HG02798 (cell line): Measurements from ENCODE around the gene FEM1C.

ENCODE experiments used
- ATAC-seq: cut with Tn5 transposase; IDR thresholded peaks from one replicate; pipeline ENCODE4 v1.9.1; 2021; ENCODE audit warnings: mild to moderate bottlenecking; ENCODE audit not compliant: unreplicated experiment, poor library complexity

FEM1C gene

GRCh38 chr5:115544436-115545350 is at the start of gene FEM1C:
Gene FEM1C (minus strand): TSS chr5:115544775. CDS start chr5:115543493, 1,282 bp downstream.
- ATAC-seq, result peak; percentile 97

GRCh38 chr5:115589043-115589442 is 44.5 kb upstream of the FEM1C start:
- no peak for ATAC-seq

GRCh38 chr5:115588640-115589039 is 44.1 kb upstream of the FEM1C start:
- ATAC-seq, result no peak

- ATAC-seq, result no peak
Observed at GRCh38 chr5:115586525-115587146, 42.1 kb upstream of the FEM1C start.

- ATAC-seq, result no peak
Observed at GRCh38 chr5:115585265-115585664, 40.7 kb upstream of the FEM1C start.

GRCh38 chr5:115584501-115584900 is 39.9 kb upstream of the FEM1C start:
- no peak for ATAC-seq

GRCh38 chr5:115583474-115583873 is 38.9 kb upstream of the FEM1C start:
- no peak for ATAC-seq

- no peak for ATAC-seq
Observed at GRCh38 chr5:115580941-115581340, 36.4 kb upstream of the FEM1C start.

GRCh38 chr5:115579747-115580173 is 35.2 kb upstream of the FEM1C start:
- ATAC-seq, result peak; percentile 58

- no peak for ATAC-seq
Observed at GRCh38 chr5:115579216-115579615, 34.6 kb upstream of the FEM1C start.

GRCh38 chr5:115578657-115579056 is 34.1 kb upstream of the FEM1C start:
- ATAC-seq, result peak; percentile 63

- ATAC-seq, result peak; percentile 26
Observed at GRCh38 chr5:115577741-115578140, 33.2 kb upstream of the FEM1C start.

- ATAC-seq, result no peak
Observed at GRCh38 chr5:115577329-115577728, 32.8 kb upstream of the FEM1C start.

GRCh38 chr5:115575167-115576070 is 30.8 kb upstream of the FEM1C start:
- ATAC-seq, result peak; percentile 42

GRCh38 chr5:115573133-115573532 is 28.6 kb upstream of the FEM1C start:
- ATAC-seq, result no peak

- ATAC-seq, result no peak
Observed at GRCh38 chr5:115571441-115571878, 26.9 kb upstream of the FEM1C start.

- ATAC-seq, result no peak
Observed at GRCh38 chr5:115568668-115569067, 24.1 kb upstream of the FEM1C start.

GRCh38 chr5:115565233-115565632 is 20.7 kb upstream of the FEM1C start:
- no peak for ATAC-seq

GRCh38 chr5:115561176-115561575 is 16.6 kb upstream of the FEM1C start:
- no peak for ATAC-seq

GRCh38 chr5:115559524-115559923 is 14.9 kb upstream of the FEM1C start:
- ATAC-seq, result no peak
